ENCODE measurements around the gene CAMK2G.

CAMK2G gene

DNA sequence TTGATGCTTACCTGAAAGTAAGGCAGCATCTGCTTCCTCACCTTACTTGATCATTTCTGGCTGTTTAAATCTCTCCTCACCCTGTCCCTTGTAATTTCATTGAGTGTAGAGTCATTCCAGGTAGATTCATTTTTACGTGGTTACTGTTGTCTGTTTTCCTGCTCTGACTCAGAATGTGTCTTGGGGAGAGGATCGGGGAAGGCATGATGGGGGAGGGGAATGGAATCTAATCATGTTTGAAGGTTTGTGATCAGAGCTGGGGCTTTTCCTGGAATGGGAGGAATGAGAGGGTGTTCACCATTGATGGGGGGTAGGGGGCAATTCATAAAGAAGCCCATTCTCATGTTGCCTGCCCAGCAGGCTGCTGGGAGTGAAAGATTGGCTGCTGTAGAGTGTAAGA is 111.4 kb downstream of the CAMK2G start:
- DNase-seq = no peak

All from DMS53 (cell line).